ENCODE data around the gene REEP6. TPM values are rescaled to one million over a fixed set of nuclear protein-coding genes. Genes with fewer than 3 reads are reported as not detected.
"Not testable (repeated sequence)": the region's sequence is repeated elsewhere in the genome, so short reads cannot be mapped to it uniquely, and the experiment has no call there.

Gene REEP6
- total and polyA plus RNA-seq, 10 donors, result 0.65 to 2.6 (median 1.6) TPM; not detected in 1

DNA sequence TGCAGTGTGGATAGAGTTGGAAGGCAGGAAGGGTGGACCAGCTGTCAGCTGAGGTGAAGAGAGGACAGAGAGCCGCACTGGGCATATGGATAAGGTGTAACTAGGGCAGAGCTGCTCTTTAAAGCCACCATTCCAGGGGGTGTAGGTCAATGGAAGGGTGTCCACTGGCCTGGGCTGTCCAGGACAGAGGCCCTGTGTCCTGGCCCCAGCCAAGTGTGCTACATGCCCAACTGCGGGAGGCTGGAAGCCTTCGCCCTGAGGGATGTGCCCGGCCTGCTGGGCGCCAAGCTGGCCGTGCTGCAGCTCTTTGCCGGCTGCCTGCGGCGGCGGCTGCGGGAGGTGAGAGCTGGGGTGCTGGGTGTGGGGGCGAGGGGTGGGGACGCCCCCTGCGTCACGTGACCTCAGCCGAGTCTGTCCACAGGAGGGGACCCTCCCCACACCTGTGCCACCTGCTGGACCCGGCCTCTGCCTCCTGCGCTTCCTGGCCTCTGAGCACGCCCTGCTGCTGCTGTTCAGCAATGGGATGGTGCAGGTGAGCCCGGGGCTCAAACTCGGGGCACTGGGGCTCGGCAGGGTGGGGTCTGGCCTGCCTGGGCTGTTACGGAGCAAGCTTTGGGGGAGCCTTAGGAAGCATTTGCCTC, 42.6 kb downstream of the REEP6 start:
- WGBS, 5 donors, result 72 to 80% (median 78%) methylated on average over 8 to 23 of the region's 23 CpGs
- Histone ChIP-seq H3K9me3 (peaks cover 0 to 4% (median 0%) of the 10 kb centered on the region in 8 donors), H3K27ac (no peak overlapping the region), H3K36me3 (no peaks in the 10 kb centered on the region), H3K4me1 (no peaks in the 10 kb centered on the region), H3K27me3 (replicated peaks in 1 of 7) (peaks cover 0 to 91% (median 15%) of the 10 kb centered on the region in 7 donors), H3K4me3 (no peak overlapping the region)
- TF ChIP-seq POLR2AphosphoS5 (IDR thresholded peaks at IDR 0.05) (no peak), POLR2A (IDR thresholded peaks at IDR 0.05) (no peak)
- TF ChIP-seq, protein P1, sequence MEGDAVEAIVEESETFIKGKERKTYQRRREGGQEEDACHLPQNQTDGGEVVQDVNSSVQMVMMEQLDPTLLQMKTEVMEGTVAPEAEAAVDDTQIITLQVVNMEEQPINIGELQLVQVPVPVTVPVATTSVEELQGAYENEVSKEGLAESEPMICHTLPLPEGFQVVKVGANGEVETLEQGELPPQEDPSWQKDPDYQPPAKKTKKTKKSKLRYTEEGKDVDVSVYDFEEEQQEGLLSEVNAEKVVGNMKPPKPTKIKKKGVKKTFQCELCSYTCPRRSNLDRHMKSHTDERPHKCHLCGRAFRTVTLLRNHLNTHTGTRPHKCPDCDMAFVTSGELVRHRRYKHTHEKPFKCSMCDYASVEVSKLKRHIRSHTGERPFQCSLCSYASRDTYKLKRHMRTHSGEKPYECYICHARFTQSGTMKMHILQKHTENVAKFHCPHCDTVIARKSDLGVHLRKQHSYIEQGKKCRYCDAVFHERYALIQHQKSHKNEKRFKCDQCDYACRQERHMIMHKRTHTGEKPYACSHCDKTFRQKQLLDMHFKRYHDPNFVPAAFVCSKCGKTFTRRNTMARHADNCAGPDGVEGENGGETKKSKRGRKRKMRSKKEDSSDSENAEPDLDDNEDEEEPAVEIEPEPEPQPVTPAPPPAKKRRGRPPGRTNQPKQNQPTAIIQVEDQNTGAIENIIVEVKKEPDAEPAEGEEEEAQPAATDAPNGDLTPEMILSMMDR (IDR thresholded peaks at IDR 0.05 in 8 of 11, conservative IDR thresholded peaks at IDR 0.05 in 3 of 11), result no peak
- intact Hi-C loops (cut with DNase I; ENCODE audit: low total_unique reads), result no loop called here
- DNase-seq, result no peak

DNA sequence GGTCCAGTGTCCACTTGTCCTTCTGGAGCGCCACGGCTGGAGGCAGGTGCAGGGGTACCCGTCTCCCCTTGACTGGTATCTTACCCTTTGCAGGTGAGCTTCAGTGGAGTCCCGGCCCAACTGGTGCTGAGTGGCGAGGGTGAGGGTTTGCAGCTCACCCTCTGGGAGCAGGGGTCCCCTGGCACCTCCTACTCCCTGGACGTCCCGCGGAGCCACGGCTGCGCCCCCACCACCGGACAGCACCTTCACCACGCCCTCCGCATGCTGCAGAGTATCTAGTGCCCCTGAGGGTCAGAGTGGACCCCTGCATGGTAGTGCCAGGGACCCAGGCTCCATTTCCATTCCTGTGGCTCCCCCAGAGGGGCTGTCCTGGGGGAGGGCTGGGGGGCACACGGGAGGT, 44.0 kb downstream of the REEP6 start:
- WGBS, 5 donors, result 77 to 95% (median 85%) methylated on average over 6 to 14 of the region's 14 CpGs
- TF ChIP-seq POLR2AphosphoS5 (IDR thresholded peaks at IDR 0.05), result no peak
- no peak for TF ChIP-seq POLR2A (IDR thresholded peaks at IDR 0.05)
- TF ChIP-seq, protein P1 (IDR thresholded peaks at IDR 0.05 in 8 of 11, conservative IDR thresholded peaks at IDR 0.05 in 3 of 11), result no peak
- Histone ChIP-seq H3K27me3 (replicated peaks in 1 of 7) (peaks cover 0 to 91% (median 10%) of the 10 kb centered on the region in 7 donors), H3K4me3 (no peak overlapping the region), H3K27ac (no peak overlapping the region), H3K36me3 (no peaks in the 10 kb centered on the region), H3K4me1 (no peaks in the 10 kb centered on the region), H3K9me3 (peaks cover 0 to 4% (median 0%) of the 10 kb centered on the region in 8 donors)
- DNase-seq, result no peak
- intact Hi-C loops (cut with DNase I; ENCODE audit: low total_unique reads), result no loop called here

GRCh38 chr19:1535699-1536098, 44.7 kb downstream of the REEP6 start:
- intact Hi-C loops (cut with DNase I; ENCODE audit: low total_unique reads), result not testable (repeated sequence)

DNA sequence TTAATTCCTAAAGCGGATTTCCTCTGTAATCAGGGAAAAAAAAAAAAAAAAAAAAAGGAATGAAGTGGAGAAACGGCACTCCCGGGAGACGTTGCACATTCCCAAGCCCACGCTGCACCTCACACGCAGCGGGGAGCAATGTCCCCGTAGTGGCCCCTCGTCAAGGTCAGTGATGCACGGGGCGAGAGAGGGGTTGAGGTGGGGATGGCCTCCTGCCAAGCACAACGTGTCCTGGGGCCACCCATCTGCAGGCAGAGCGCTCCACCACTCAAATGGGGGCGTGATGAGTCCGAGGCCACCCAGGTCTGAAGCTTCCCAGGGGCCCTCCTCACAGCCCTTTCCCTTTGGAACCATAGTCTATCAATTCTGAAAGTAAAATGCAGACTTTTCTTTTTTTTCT, 48.0 kb downstream of the REEP6 start:
- H3K27me3 ChIP-seq (replicated peaks in 1 of 7), result peaks cover 0 to 91% (median 23%) of the 10 kb centered on the region in 7 donors
- no peak overlapping the region for H3K4me3 ChIP-seq
- no peak for TF ChIP-seq POLR2AphosphoS5 (IDR thresholded peaks at IDR 0.05)
- no peak for TF ChIP-seq POLR2A (IDR thresholded peaks at IDR 0.05)
- TF ChIP-seq, protein P1 (IDR thresholded peaks at IDR 0.05 in 8 of 11, conservative IDR thresholded peaks at IDR 0.05 in 3 of 11), result no peak
- H3K4me1 ChIP-seq, result no peaks in the 10 kb centered on the region
- no peak overlapping the region for H3K27ac ChIP-seq
- WGBS, 5 donors, result 40 to 56% (median 51%) methylated on average over 15 of the region's 15 CpGs
- intact Hi-C loops (cut with DNase I; ENCODE audit: low total_unique reads), result no loop called here
- H3K36me3 ChIP-seq, result no peaks in the 10 kb centered on the region
- H3K9me3 ChIP-seq, result peaks cover 0 to 4% (median 0%) of the 10 kb centered on the region in 8 donors
- DNase-seq, result no peak

More at GRCh38 chr19:1535699-1536098, 44.7 kb downstream of the REEP6 start:
- not testable (repeated sequence) for H3K9me3 ChIP-seq, H3K4me1 ChIP-seq, H3K36me3 ChIP-seq, H3K4me3 ChIP-seq, H3K27ac ChIP-seq, DNase-seq
- WGBS, 5 donors, result 92 to 95% (median 93%) methylated on average over 7 of the region's 7 CpGs
- H3K27me3 ChIP-seq (replicated peaks in 1 of 7), result peaks cover 0 to 91% (median 15%) of the 10 kb centered on the region in 7 donors

GRCh38 chr19:1539749-1540148, 48.8 kb downstream of the REEP6 start:
- DNase-seq; H3K4me3 ChIP-seq; H3K36me3 ChIP-seq; H3K4me1 ChIP-seq; intact Hi-C loops (cut with DNase I; ENCODE audit: low total_unique reads); H3K9me3 ChIP-seq; H3K27ac ChIP-seq: not testable (repeated sequence)
- H3K27me3 ChIP-seq (replicated peaks in 1 of 7), result peaks cover 0 to 94% (median 23%) of the 10 kb centered on the region in 7 donors
- 87 to 90% (median 89%) methylated on average over 11 of the region's 11 CpGs for WGBS, 5 donors
